ENCODE data around the gene RAI1. TPM values are rescaled to one million over a fixed set of nuclear protein-coding genes. Genes with fewer than 3 reads are reported as not detected.

Gene RAI1
- total and polyA plus RNA-seq, 2 of the 13 experiments (the other 11 are each of a cell fraction or from before 2014, with no cell fraction given) = 3.4 to 5.2 TPM

GRCh38 chr17:17812211-17813054, 131.2 kb downstream of the RAI1 start (continued):
- TF ChIP-seq GFI1 (CRISPR knock-in tag; IDR thresholded peaks at IDR 0.05; ENCODE audit: borderline replicate concordance) = no peak
- TF ChIP-seq DR1 (CRISPR knock-in tag; IDR thresholded peaks at IDR 0.05) = no peak
- TF ChIP-seq SOX6 (IDR thresholded peaks at IDR 0.05) = no peak
- peak; percentile 14; the same call in 1 of the 2 replicates for TF ChIP-seq SOX6 (CRISPR knock-in tag; IDR thresholded peaks at IDR 0.05)
- TF ChIP-seq NCOA2 (CRISPR knock-in tag; IDR thresholded peaks at IDR 0.05) = no peak
- no peak for TF ChIP-seq TAF15 (IDR thresholded peaks at IDR 0.05; ENCODE audit: low read depth, low read length, poor library complexity, severe bottlenecking)
- TF ChIP-seq ZFP36L1 (CRISPR knock-in tag; IDR thresholded peaks at IDR 0.05) = no peak
- TF ChIP-seq KDM2A (CRISPR knock-in tag; IDR thresholded peaks at IDR 0.05; ENCODE audit: borderline replicate concordance, low read depth) = peak; percentile 66; the same call in 1 of the 2 replicates
- peak; percentile 70 for TF ChIP-seq ZC3H13 (CRISPR knock-in tag; IDR thresholded peaks at IDR 0.05)
- no peak for TF ChIP-seq GMEB1 (CRISPR knock-in tag; IDR thresholded peaks at IDR 0.05; ENCODE audit: borderline replicate concordance)
- TF ChIP-seq, protein P1, sequence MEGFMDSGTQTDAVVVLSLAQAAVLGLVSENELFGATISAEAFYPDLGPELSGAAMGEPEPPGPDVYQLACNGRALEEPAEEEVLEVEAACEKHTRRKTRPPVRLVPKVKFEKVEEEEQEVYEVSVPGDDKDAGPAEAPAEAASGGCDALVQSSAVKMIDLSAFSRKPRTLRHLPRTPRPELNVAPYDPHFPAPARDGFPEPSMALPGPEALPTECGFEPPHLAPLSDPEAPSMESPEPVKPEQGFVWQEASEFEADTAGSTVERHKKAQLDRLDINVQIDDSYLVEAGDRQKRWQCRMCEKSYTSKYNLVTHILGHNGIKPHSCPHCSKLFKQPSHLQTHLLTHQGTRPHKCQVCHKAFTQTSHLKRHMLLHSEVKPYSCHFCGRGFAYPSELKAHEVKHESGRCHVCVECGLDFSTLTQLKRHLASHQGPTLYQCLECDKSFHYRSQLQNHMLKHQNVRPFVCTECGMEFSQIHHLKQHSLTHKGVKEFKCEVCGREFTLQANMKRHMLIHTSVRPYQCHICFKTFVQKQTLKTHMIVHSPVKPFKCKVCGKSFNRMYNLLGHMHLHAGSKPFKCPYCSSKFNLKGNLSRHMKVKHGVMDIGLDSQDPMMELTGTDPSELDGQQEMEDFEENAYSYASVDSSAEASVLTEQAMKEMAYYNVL (CRISPR knock-in tag; IDR thresholded peaks at IDR 0.05; ENCODE audit: borderline replicate concordance) = no peak
- TF ChIP-seq YY1 (IDR thresholded peaks at IDR 0.05; ENCODE audit: insufficient read depth, insufficient replicate concordance, low read depth, low read length) = peak; percentile 88
- TF ChIP-seq, protein P2, sequence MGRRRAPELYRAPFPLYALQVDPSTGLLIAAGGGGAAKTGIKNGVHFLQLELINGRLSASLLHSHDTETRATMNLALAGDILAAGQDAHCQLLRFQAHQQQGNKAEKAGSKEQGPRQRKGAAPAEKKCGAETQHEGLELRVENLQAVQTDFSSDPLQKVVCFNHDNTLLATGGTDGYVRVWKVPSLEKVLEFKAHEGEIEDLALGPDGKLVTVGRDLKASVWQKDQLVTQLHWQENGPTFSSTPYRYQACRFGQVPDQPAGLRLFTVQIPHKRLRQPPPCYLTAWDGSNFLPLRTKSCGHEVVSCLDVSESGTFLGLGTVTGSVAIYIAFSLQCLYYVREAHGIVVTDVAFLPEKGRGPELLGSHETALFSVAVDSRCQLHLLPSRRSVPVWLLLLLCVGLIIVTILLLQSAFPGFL (CRISPR knock-in tag; IDR thresholded peaks at IDR 0.05) = no peak
- TF ChIP-seq ZNF207 (IDR thresholded peaks at IDR 0.05; ENCODE audit: borderline replicate concordance) = no peak
- no peak for TF ChIP-seq ATRX (CRISPR knock-in tag; IDR thresholded peaks at IDR 0.05; ENCODE audit: borderline replicate concordance)
- TF ChIP-seq, protein P3, sequence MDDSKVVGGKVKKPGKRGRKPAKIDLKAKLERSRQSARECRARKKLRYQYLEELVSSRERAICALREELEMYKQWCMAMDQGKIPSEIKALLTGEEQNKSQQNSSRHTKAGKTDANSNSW (CRISPR knock-in tag; IDR thresholded peaks at IDR 0.05; ENCODE audit: borderline replicate concordance) = no peak
- no peak for TF ChIP-seq FLYWCH1 (CRISPR knock-in tag; IDR thresholded peaks at IDR 0.05)
- TF ChIP-seq, protein P4, sequence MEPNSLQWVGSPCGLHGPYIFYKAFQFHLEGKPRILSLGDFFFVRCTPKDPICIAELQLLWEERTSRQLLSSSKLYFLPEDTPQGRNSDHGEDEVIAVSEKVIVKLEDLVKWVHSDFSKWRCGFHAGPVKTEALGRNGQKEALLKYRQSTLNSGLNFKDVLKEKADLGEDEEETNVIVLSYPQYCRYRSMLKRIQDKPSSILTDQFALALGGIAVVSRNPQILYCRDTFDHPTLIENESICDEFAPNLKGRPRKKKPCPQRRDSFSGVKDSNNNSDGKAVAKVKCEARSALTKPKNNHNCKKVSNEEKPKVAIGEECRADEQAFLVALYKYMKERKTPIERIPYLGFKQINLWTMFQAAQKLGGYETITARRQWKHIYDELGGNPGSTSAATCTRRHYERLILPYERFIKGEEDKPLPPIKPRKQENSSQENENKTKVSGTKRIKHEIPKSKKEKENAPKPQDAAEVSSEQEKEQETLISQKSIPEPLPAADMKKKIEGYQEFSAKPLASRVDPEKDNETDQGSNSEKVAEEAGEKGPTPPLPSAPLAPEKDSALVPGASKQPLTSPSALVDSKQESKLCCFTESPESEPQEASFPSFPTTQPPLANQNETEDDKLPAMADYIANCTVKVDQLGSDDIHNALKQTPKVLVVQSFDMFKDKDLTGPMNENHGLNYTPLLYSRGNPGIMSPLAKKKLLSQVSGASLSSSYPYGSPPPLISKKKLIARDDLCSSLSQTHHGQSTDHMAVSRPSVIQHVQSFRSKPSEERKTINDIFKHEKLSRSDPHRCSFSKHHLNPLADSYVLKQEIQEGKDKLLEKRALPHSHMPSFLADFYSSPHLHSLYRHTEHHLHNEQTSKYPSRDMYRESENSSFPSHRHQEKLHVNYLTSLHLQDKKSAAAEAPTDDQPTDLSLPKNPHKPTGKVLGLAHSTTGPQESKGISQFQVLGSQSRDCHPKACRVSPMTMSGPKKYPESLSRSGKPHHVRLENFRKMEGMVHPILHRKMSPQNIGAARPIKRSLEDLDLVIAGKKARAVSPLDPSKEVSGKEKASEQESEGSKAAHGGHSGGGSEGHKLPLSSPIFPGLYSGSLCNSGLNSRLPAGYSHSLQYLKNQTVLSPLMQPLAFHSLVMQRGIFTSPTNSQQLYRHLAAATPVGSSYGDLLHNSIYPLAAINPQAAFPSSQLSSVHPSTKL (CRISPR knock-in tag; IDR thresholded peaks at IDR 0.05) = 0 out of 2 replicates have a peak, but pooled peaks have one; percentile 19
- TF ChIP-seq SIN3B (IDR thresholded peaks at IDR 0.05; ENCODE audit: low read length) = no peak

Measured in HepG2 (cell line).